Cardiac muscle cell (in vitro differentiated cells and primary cell): ENCODE measurements around the gene SGCA. TPM values are rescaled to one million over a fixed set of nuclear protein-coding genes. Genes with fewer than 3 reads are reported as not detected.

Experiments
- DNase-seq, 2 donors: peaks; one replicate each; pipeline versions ENCODE4 v3.0.0 to v3.0.0-alpha.2; 2010 to 2017; ENCODE audit warnings: low read depth in 1 of 2, low spot score in 1 of 2
- H3K27ac ChIP-seq: fragments of 200-600 bp; sonication (generic); 2 replicates; pipeline ENCODE4 v1.5.1; 2016
- H3K27me3 ChIP-seq: fragments of 200-600 bp; sonication (generic); 2 replicates; pipeline ENCODE4 v1.6.0; 2016; ENCODE audit warnings: control low read depth
- H3K36me3 ChIP-seq: fragments of 200-600 bp; sonication (generic); 2 replicates; pipeline ENCODE4 v1.5.1; 2016; ENCODE audit warnings: control low read depth
- H3K4me1 ChIP-seq: fragments of 200-600 bp; sonication (generic); 2 replicates; pipeline ENCODE4 v1.8.1; 2017; ENCODE audit warnings: low read depth, mild to moderate bottlenecking, mixed run types
- H3K4me3 ChIP-seq: fragments of 200-600 bp; sonication (generic); 2 replicates; pipeline ENCODE4 v1.5.1; 2016; ENCODE audit warnings: mild to moderate bottlenecking
- H3K9me3 ChIP-seq: fragments of 200-600 bp; sonication (generic); 2 replicates; pipeline ENCODE4 v1.5.1; 2017; ENCODE audit warnings: low read depth, mild to moderate bottlenecking, control low read depth
- polyA plus RNA-seq: library from polyadenylated mRNA; unstranded; fragments of >200 nt; fragmentation: Nextera tagmentation; extraction: Ambion mirVana; gene quantifications from 2 replicates; pipeline ENCODE4 v1.2.1, GENCODE V29; 2016
- total RNA-seq: library from RNA; depleted of rRNA; stranded (reverse); fragments of >200 nt; gene quantifications from 2 replicates; pipeline ENCODE4 v1.2.3, GENCODE V29; 2016
- TF ChIP-seq, protein P1 (sequence below): IDR thresholded peaks from 2 replicates; pipeline ENCODE4 v1.5.1; 2012; ENCODE audit warnings: low read depth, mild to moderate bottlenecking, low read length

The SGCA gene
- total and polyA plus RNA-seq, 2 experiments from 2014 or later: 63.3 to 69.9 TPM

DNA sequence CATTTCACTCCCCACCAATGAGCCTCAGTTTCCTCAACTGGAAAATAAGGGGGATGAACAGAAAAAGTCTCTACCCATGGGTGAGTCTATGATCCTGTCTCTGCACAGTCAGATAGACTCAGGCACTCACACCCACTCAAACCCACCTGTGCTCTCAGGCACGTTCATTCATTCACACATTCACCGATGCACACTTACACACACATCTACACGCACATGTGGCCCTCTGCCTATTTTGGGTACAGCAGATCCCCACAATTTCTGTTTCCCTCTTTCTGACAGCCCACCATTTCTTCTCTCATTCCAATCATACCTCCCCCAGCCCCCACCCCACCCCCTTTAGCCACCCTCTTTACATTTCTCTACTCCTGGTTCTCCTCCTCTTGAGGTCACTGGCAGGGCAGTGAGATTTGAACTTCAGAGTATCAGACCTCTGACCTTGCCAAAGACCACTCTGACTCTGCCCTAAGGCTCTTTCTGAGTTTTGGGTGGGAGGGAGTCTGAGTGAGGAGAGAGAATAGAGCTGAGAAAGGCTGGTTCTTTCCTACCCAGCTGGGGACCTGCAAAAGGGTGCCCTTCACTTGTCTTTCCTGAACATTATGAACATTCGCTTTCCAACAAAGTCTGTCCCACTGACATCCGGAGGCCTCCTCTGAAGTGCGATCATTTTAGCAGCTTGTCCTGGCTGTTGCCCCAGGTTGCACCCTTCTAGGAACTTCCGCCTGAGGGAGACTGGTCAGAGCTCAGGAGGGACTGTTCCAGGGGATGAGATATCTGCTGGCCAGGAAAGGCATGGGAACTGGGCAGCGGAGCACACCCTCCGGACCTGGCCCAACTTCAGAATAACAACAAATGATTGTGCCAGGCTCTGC, 45.7 kb downstream of the SGCA start:
- Histone ChIP-seq H3K27me3 (no peaks in the 10 kb centered on the region), H3K4me3 (no peak overlapping the region), H3K36me3 (no peaks in the 10 kb centered on the region), H3K4me1 (peaks cover 50% of the 10 kb centered on the region), H3K27ac (peak overlapping the region; percentile 96), H3K9me3 (no peaks in the 10 kb centered on the region)
- DNase-seq: peak in 1 of 2 donors; percentile 64
- TF ChIP-seq, protein P1, sequence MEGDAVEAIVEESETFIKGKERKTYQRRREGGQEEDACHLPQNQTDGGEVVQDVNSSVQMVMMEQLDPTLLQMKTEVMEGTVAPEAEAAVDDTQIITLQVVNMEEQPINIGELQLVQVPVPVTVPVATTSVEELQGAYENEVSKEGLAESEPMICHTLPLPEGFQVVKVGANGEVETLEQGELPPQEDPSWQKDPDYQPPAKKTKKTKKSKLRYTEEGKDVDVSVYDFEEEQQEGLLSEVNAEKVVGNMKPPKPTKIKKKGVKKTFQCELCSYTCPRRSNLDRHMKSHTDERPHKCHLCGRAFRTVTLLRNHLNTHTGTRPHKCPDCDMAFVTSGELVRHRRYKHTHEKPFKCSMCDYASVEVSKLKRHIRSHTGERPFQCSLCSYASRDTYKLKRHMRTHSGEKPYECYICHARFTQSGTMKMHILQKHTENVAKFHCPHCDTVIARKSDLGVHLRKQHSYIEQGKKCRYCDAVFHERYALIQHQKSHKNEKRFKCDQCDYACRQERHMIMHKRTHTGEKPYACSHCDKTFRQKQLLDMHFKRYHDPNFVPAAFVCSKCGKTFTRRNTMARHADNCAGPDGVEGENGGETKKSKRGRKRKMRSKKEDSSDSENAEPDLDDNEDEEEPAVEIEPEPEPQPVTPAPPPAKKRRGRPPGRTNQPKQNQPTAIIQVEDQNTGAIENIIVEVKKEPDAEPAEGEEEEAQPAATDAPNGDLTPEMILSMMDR: no peak

DNA sequence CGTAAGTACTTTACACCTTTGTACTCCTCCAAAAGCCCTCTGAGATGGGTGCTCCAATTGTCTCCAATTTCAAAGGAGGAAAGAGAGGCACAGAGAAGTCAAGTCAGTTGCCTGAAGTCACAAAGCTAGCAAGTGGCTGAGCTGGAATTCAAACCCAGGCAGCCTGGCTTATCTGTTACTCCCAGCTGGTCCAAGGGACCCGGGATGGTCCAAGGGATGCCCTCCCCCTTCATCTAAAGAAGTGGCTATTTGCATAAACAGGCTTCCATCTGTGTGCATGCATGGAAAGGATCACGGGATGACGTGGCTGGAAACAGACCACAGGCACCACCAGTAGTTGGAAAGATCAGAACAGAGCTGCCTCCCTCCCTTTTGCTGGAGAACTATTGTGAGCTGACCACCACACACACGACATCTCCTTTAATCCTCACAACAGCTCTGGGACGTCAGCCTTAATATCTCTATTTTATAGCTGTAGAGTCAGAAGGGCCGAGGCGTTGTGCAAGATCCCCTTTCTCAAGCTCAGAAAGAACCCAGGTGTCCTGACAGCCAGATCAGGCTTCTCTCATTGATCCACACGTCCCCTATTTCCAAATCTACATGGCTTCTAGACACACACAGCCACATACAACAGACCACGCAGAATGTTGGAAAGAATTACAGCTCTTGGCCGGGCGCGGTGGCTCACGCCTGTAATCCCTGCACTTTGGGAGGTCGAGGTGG, 46.5 kb downstream of the SGCA start:
- no peaks in the 10 kb centered on the region for H3K36me3 ChIP-seq
- TF ChIP-seq, protein P1: no peak
- H3K4me3 ChIP-seq: no peak overlapping the region
- H3K27ac ChIP-seq: peak overlapping the region; percentile 96
- peaks cover 44% of the 10 kb centered on the region for H3K4me1 ChIP-seq
- no peaks in the 10 kb centered on the region for H3K9me3 ChIP-seq
- DNase-seq: peak in 1 of 2 donors; percentile 89
- H3K27me3 ChIP-seq: no peaks in the 10 kb centered on the region

- Histone ChIP-seq H3K27me3 (no peaks in the 10 kb centered on the region), H3K4me1 (peaks cover 42% of the 10 kb centered on the region), H3K27ac (no peak overlapping the region), H3K36me3 (no peaks in the 10 kb centered on the region), H3K4me3 (no peak overlapping the region), H3K9me3 (no peaks in the 10 kb centered on the region)
- TF ChIP-seq, protein P1: no peak
- DNase-seq: peak in 1 of 2 donors; percentile 61
Observed at GRCh38 chr17:50213026-50214022, 47.5 kb downstream of the SGCA start.

GRCh38 chr17:50214976-50215760, 49.4 kb downstream of the SGCA start:
- TF ChIP-seq, protein P1: no peak
- Histone ChIP-seq H3K4me1 (peaks cover 36% of the 10 kb centered on the region), H3K36me3 (no peaks in the 10 kb centered on the region), H3K4me3 (no peak overlapping the region), H3K9me3 (no peaks in the 10 kb centered on the region), H3K27me3 (no peaks in the 10 kb centered on the region), H3K27ac (no peak overlapping the region)
- peak in 1 of 2 donors; percentile 72 for DNase-seq
